ENCODE data around the gene CEBPA.
A peak's percentile ranks its signal among the peaks of the same experiment; 100 is the strongest.

Gene CEBPA

DNA sequence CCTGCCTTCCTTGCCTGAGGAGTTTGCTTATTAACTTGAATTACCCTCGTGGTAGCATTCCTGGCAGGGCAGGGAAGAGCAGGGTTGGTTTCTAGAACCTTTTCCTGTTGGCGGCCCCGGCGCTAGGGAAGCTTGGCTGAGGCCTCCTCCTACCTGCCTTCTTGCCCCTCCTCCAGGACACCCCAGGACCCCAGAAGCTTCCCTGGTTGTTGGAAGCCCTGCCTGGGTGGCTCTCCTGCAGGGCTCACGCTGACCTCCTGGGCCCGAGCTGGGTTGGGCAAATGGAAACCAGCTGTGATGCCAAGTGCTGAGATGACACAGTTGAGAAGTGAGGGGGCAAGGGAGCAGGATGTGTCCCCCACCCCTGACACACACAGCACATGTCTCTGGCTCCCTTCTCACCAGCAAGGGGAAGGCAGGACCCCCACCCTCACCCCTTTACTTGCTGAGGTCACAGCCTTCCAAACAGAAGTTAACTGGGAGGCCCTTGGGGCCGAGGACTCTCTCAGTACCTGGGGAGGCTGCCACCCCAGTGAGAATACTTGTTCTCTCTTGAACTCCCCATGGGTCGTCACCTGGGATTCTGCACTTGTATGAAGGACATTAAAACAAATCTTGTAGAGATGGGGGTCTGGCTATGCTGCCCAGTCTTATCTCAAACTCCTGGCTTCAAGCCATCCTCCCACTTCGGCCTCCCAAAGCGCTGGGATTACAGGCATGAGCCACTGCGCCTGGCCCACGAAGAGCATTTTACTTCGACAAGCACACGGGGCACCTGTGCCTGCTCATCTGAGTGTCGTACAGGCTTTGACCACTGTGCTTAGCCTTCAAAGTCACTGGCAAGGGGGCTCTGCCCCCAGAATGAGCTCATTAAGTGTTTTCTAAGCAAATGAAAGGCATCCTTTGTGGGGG is 10.5 kb downstream of the CEBPA start:
- DNase-seq = no peak
- in situ Hi-C loops (cut with MboI; ENCODE audit: low pct_unique_long_range_greater_than_20kb, low sequenced_read_pairs) = no loop called here

DNA sequence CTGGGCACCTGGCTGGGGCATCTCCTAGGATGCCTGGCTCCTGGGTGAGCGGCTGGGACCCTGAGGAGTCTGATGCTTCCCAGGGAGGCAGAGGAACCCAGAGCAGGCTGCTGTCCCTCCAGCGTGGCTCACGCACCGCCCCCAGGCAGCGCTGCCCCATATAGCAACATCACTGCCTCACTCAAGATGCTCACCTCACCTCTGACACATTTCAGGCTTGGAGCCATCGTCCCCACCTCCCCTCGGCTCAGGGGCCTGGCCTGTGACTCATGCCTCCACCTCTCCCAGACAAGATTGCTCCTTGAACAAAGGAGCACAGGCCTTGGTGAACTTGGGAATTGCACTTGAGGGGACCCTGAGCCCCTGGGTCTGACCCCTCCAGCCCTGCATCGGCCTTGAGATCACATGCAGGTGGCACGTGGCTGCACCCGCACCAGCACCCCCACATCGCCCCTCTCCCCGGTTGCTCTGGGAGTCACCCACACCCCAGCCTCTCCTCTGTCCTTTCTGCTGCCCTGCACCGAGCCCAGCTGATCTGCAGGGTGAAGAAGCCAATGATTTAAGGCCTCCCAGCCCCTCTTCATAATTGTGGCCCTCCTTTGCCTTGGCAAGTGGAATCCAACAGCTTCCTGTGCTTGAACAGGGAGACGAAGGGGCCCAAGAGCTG is 11.2 kb downstream of the CEBPA start:
- DNase-seq = no peak
- in situ Hi-C loops (cut with MboI; ENCODE audit: low pct_unique_long_range_greater_than_20kb, low sequenced_read_pairs) = no loop called here

DNA sequence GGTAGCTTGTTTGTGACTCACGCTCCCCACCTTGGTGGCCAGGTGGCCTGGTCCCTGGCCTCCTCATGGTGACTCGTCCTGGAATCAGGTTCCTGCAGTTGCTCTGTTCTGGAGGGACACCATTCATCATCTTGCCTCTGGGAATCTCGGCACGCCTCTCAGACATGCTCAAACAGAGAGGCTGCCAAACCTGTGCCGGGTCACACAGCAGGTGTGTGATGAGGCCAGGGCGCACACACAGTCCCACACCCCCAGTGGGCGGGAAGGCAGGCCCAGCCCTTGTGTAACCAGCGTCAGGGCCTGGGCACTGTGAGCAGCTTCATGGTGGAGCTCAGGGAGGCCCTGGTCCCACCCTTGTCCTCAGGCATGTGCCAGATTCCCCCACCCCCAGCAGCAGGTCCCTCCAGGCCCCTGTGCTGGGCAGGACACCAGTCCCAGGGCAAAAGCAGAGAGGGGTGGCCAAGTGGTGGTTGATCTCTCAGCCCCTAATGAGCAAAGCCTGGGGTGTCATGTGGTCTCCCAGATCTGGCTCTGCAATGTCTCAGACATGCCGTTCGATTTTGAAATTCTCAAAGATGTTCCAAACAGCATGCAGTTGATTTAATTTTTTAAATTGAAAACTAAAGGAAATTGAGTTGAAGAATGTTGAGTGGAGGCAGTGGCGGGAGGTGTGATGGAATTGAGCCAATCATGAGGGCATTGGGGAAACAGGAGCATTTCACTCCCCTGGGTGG is 12.1 kb downstream of the CEBPA start:
- no peak for DNase-seq
- in situ Hi-C loops (cut with MboI; ENCODE audit: low pct_unique_long_range_greater_than_20kb, low sequenced_read_pairs) = no loop called here

DNA sequence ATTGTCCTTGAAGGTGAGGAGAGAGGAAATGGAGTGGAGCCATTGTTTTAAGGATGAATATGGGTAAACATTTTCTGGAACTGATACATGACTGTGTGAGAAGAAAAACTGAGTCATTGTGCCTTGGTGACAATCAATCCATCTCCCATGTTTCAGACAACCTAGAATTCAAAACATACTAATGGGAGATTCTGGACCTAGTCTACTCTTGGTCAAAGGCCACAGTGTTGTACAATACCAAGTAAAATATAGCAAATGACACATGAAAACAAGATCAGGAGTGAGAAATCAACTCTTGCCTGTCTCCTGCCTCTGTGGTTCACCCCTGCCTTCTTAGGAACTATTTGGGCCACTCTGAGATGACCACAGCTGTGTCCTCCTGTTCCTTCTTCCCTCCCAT is 13.1 kb downstream of the CEBPA start:
- DNase-seq = no peak
- in situ Hi-C loops (cut with MboI; ENCODE audit: low pct_unique_long_range_greater_than_20kb, low sequenced_read_pairs) = no loop called here

DNA sequence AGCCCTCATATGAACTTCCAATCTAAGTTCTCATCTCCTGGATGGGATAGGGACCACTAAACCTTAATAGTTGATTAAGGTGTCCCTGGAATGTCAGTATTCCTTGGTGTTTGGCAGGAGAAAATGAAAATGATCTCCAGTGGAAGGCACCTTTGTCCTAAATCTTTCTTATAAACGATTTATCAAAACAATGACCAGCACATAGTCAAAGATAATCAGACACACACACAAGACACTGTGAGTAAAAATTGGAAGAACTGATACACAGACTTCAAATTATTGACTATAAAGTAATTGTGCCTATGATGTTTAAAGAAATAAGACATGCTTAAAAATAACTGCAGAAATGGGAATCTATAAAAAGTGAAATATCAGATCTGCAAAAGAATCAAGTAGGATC is 13.7 kb downstream of the CEBPA start:
- no peak for DNase-seq
- in situ Hi-C loops (cut with MboI; ENCODE audit: low pct_unique_long_range_greater_than_20kb, low sequenced_read_pairs) = no loop called here

DNA sequence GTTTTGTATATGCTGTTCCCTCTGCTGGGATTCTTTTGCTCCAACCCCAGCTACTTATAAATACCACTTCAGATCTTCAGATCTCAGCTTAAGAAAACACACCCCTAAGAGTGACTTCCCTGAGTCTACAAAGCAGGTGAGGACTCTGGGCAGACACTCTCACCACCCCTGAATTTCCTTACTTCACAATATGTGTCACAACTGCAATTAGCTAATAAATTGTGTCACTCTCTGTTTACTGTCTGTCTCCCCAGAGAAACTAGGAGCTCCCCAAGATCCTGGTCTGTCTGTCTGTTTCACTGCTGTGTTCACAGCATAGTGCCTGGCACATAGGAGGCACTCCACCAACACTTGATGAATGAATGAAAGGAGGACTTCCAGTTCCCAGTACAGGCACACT is 14.4 kb downstream of the CEBPA start:
- in situ Hi-C loops (cut with MboI; ENCODE audit: low pct_unique_long_range_greater_than_20kb, low sequenced_read_pairs) = no loop called here
- DNase-seq = no peak

DNA sequence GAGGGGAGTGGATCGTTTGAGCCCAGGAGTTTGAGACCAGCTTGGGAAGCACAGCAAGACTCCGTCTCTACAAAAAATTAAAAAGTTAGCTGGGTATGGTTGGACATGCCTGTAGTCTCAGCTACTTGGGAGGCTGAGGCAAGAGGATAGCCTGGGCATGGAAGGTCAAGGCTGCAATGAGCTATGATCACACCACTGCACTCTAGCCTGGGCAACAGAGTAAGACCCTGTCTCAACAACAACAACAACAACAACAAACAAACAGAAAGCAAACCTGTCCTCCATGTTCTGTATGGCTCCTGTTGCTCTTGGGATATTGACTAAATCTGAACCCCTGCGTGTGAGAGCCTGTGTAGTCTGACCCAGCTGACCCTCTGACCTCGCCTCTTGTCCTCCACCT is 14.9 kb downstream of the CEBPA start:
- no peak for DNase-seq
- in situ Hi-C loops (cut with MboI; ENCODE audit: low pct_unique_long_range_greater_than_20kb, low sequenced_read_pairs) = no loop called here

DNA sequence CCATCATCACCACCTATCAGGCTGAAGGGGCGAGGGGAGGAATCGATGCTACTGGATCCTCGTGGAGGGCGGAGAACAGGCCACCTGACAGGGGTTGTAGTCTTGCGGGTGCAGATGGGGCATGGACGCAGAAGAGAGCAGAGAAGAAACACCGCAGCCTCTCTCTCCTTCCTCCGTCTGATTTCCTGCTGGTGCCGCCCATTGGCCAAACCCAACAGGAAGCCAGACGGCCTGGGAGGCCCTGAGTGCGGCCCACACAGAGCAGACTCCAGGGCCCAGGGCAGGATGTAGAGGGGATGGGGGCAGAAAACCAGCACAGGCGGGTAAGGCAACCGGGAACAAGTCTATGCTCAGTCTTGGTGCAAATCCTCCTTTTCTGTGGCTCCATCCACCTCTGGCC is 15.4 kb downstream of the CEBPA start:
- in situ Hi-C loops (cut with MboI; ENCODE audit: low pct_unique_long_range_greater_than_20kb, low sequenced_read_pairs) = no loop called here

DNA sequence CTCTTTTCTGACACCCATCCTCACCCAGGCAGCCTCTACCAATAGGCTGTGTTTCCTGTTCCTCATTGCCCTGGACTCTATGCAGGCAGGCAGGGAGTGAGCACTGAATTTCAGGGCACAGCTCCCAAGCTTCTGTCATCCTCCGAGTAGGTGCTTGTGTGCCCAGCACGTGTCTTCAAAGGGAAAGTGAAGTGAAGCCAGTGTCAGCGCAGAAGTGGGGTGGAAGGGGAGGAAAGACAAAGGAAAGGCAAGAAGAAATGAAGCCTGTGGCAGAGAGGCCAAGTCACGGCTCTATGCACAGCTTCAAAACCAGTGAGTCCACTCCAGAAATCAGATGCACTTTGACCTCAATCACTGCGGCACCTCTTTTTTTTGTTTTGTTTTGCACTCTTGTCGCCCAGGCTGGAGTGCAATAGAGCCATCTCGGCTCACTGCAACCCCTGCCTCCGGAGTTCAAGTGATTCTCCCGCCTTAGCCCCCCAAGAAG is 16.9 kb downstream of the CEBPA start:
- in situ Hi-C loops (cut with MboI; ENCODE audit: low pct_unique_long_range_greater_than_20kb, low sequenced_read_pairs) = no loop called here

More for the DNA sequence above, 15.4 kb downstream of the CEBPA start:
- DNase-seq = peak; percentile 59

DNA sequence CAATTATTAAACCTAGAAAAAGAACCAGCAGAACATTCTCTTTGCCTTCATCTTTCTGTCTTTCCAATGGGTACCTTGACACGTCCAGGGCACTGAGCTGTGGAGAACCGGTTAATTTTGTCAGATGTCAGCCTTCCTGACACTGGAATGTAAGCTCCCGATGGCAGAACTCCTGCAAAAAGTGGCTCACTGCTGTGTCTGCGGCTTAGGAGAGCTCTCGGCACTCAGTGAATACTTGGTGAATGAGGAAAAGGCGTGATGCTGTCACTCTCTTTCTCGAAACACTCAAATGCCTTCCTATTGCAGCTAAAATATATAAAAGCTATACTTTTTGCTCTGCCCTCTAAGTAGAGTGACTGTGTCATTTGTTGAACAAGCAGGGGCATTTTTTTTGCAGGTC is 17.6 kb downstream of the CEBPA start:
- in situ Hi-C loops (cut with MboI; ENCODE audit: low pct_unique_long_range_greater_than_20kb, low sequenced_read_pairs) = no loop called here
- DNase-seq = no peak

More for the DNA sequence above, 16.9 kb downstream of the CEBPA start:
- DNase-seq = no peak

DNA sequence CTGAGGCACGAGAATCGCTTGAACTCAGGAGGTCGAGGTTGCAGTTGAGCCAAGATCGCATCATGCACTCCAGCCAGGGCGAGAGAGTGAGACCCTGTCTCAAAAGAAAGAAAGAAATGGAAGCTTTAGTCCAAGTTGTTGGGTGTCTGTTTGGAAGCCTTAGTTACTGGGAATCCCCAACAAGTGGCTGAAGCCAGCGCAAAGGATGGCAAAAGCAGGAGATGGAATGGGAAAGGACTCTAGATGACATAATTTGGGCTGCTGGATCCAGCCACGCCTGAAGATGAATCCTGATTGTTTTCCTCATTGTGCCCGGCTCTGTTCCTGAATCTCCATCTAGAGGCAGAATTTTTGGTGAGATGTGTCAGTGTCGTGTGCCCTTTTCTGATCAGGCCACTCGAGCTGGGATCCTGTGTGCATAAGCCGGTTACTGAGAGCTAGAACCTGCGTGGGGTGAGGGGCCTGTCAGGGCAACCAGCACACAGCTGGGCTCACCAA is 18.1 kb downstream of the CEBPA start:
- no peak for DNase-seq
- in situ Hi-C loops (cut with MboI; ENCODE audit: low pct_unique_long_range_greater_than_20kb, low sequenced_read_pairs) = no loop called here

DNA sequence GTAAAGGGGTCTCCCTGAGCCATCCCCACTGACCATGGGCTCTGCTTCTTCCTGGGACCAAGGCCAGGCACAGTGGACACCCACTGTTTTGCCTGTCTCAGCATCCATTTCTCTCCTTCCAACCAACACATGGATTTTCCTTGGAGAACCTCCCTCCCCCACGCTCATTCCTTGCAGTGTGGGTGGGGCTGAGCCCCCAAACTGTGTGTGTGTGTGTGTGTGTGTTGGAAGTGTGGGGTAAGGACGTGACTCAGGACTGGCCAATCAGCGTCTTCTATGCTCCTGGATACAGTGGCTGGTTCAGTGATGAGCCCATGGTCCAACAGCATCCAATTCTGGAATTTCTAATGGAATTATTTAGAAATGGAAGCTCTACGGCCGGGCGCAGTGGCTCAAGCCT is 18.7 kb downstream of the CEBPA start:
- in situ Hi-C loops (cut with MboI; ENCODE audit: low pct_unique_long_range_greater_than_20kb, low sequenced_read_pairs) = no loop called here
- DNase-seq = no peak

DNA sequence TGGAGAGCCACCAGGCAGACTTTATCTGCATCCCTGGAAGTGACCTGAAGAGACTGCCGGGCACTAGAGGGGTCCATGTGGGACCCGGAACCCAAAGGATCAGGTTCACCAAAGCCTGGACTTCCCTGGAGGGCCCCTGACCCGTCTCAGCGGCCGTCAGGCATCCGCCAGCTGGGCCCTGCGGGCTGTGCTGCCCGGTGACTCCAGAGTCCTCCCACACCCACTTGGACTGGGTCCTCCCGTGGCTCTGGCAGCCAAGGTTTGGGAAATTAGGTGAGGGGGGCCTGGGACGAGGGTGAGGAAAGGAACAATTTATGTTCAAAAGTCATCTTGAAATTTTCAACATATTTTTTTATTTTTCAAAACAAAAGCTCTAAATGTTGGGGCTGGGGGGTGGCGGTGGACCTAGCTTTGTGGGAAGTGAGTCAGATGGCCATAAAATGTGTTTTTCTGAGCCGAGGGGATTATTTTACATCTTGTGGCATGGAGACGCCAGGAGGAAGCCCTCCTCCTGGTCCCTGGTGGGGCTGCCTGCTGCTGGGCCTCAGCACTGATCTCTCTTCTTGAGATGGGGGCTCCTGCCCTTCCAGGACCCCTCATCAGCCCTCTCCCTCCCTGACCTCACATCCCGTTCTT is 20.2 kb downstream of the CEBPA start:
- in situ Hi-C loops (cut with MboI; ENCODE audit: low pct_unique_long_range_greater_than_20kb, low sequenced_read_pairs) = no loop called here
- peak; percentile 28 for DNase-seq

DNA sequence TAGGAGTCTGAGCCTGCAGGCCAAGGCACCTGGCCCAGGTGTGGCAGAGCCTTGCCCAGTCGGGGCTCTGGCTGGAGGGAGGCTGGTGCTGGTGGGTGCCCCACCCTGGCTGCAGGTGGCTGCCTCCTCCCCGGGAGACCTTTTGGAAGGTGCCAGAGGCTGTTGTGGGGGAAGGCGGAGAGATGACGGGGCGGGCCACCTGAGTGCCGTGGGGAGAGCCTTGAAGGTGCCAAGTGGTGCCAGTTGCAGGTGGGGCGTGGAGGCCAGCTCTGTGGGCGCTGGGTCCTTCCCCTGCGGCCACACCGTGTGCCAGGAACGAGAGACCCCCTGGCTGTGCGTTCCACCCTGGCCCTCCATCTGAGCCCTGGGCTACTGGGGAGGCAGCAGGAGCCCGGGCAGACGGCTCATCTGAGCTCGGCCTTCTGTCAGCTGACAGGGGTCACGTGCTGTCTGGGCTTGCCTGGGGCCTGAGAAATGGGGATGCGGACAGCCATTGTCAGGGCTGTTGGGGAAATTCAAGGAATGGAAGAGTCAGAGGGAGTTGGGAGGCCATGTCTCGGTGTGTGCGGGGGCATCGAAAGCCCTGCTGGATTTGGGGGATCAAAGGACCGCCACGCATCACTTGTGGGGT is 20.9 kb downstream of the CEBPA start:
- no peak for DNase-seq
- in situ Hi-C loops (cut with MboI; ENCODE audit: low pct_unique_long_range_greater_than_20kb, low sequenced_read_pairs) = no loop called here

DNA sequence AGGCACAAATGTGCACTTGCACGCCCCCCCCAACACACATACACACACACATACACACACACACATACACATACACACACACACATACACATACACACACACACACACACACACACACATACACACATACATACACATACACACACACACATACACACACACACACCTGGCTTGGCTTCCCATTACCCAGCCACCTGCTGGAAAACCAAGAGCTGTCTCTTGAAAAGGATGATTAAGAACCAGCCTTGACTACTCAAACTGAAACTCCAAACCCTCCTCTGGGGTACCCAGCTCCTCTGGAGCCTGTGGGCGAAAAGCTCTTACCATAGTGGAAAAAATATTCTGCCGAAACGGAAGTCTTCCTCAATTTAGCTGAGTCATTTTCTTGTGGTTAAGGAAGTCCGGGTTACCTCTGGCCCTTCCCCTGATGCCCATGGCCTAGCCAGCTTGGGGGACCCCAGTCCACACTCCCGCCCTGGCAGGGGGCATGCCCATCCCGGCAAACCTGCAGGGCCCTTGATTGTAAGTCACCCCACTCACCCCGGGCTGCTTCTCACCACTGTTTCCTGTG is 21.9 kb downstream of the CEBPA start:
- in situ Hi-C loops (cut with MboI; ENCODE audit: low pct_unique_long_range_greater_than_20kb, low sequenced_read_pairs) = no loop called here
- peak; percentile 47 for DNase-seq

DNA sequence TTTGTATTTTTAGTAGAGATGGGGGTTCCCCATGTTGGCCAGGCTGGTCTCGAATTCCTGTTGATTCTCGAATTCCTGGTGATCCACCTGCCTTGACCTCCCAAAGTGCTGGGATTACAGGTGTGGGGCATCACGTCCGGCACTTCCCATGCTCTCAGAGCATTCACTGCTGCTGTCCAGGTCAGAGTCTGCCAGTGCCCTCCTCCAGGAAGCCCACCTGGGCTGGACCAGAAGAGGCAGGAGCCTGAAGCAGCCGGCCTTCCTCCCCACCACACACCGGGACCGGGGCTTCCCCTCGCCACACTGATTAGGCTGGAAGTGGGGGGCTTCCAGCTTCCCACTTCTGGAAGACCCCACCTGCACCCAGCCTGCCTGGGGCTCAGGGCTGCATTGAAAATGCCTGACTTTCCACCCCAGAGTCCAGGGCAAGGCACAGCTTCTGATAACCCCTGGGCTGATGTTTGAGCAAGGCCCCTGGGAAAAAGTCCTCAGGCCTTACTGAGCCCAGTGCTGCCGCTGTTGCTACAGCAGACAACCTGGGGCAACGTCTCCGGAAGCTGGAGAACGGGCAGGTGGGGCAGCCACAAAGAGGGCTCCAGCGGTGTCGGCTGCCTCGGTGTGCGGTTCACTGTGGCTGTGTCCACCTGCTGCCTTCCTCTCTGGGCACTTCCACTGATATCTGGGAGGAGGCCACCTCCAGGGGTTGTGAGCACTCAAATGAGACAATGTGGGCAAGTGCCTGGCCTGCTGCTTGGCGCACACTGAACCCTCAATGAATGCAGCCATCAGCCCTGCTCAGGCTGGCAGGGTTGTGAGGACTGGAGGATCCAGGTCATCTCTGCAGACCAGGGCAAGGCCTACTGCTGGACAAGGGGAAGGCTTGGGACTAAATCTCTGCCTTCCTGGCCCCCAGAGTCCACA is 22.6 kb downstream of the CEBPA start:
- in situ Hi-C loops (cut with MboI; ENCODE audit: low pct_unique_long_range_greater_than_20kb, low sequenced_read_pairs) = no loop called here
- no peak for DNase-seq

DNA sequence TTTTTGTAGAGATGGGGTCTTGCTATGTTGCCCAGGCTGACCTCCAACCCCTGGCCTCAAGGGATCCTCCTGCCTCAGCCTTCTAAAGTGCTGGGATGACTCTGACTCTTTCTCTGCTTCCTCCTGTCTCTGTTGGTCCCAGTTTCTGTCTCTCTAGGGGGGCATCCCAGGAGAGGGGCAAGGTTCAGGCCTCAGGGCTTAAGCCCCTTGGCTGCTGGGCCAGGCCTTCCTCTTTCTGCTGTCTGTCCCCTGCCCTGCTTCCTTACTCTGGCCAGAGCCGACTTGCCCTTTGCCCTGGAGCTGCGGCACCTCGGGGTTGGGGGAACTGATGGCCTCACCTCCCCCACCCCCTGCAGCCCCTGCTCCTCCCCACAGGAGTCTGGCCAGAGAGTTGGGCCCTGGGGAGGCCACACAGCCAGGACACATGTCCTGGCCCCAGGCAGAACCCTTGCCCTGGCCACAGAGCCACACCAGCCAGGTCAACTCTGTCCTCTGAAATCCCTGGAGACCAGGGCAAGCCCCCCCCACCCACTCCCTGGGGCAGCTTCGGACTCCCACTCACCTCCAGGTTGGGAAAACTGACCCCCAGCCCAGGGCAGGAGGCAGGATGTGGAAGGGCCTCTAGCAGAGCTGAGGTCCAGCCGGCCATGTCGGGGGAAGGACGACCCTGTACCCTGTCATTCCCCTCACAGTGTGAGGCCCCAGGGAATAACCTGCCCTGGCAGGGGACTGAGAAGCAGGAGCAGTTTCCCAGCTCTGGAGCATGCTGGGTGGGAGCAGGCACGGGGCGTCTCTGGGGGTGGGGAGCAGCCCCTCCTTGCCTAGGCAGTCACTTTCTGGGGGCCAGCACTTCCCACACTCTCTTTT is 23.7 kb downstream of the CEBPA start:
- in situ Hi-C loops (cut with MboI; ENCODE audit: low pct_unique_long_range_greater_than_20kb, low sequenced_read_pairs) = no loop called here

More for the DNA sequence above, 23.7 kb downstream of the CEBPA start:
- DNase-seq = no peak
